H1 (cell line): Measurements from ENCODE around the gene DDC. TPM values are rescaled to one million over a fixed set of nuclear protein-coding genes. Genes with fewer than 3 reads are reported as not detected.

ENCODE experiments used
- CTCF ChIA-PET: fragments of 300-600 bp; sonication (Branson Sonifier 250); formaldehyde crosslinking; loops from one replicate; lab custom pipeline; 2021; ENCODE audit not compliant: partially characterized antibody; lab: Charles Lee
- POLR2A ChIA-PET: fragments of 300-600 bp; sonication (Branson Sonifier 250); formaldehyde crosslinking; loops from one replicate; lab custom pipeline; 2021; ENCODE audit warnings: inconsistent platforms; ENCODE audit not compliant: partially characterized antibody; lab: Charles Lee
- DNase-seq, 2 experiments: peaks; one replicate each; pipeline versions ENCODE4 v3.0.0 to v3.0.0-alpha.2; 2010 to 2022; ENCODE audit warnings: low spot score in 2 of 2, low read depth in 1 of 2, mixed read lengths in 1 of 2
- FAIRE-seq: peaks from 2 replicates; lab custom pipeline; 2011; peaks lifted over from hg19 to GRCh38; lab: Jason Lieb, UNC
- H2AFZ ChIP-seq: 2 replicates; pipeline ENCODE4 v1.8.1; 2012; ENCODE audit warnings: low read length, inconsistent platforms
- H2AK5ac ChIP-seq: 2 replicates; pipeline ENCODE4 v1.6.1; 2013; ENCODE audit warnings: low read depth, low read length
- H2BK120ac ChIP-seq: replicated peaks from 2 replicates; pipeline ENCODE3; 2013; ENCODE audit warnings: low read depth, low read length, inconsistent platforms
- H2BK12ac ChIP-seq: 2 replicates; pipeline ENCODE4 v1.6.1; 2013; ENCODE audit warnings: low read depth, low read length
- H2BK15ac ChIP-seq: 2 replicates; pipeline ENCODE4 v1.6.1; 2013; ENCODE audit warnings: low read length
- H2BK20ac ChIP-seq: 2 replicates; pipeline ENCODE4 v1.6.1; 2013; ENCODE audit warnings: low read length
- H2BK5ac ChIP-seq: 2 replicates; pipeline ENCODE4 v1.6.1; 2013; ENCODE audit warnings: low read depth, low read length
- H3K14ac ChIP-seq: 2 replicates; pipeline ENCODE4 v1.6.1; 2013; ENCODE audit warnings: inconsistent platforms; ENCODE audit not compliant: insufficient read length
- H3K18ac ChIP-seq: 2 replicates; pipeline ENCODE4 v1.6.1; 2013; ENCODE audit warnings: low read length; ENCODE audit errors: extremely low read depth
- H3K23ac ChIP-seq: 2 replicates; pipeline ENCODE4 v1.6.1; 2013; ENCODE audit warnings: inconsistent platforms; ENCODE audit not compliant: insufficient read length
- H3K23me2 ChIP-seq: 2 replicates; pipeline ENCODE4 v1.6.1; 2013; ENCODE audit warnings: low read depth, low read length
- H3K27ac ChIP-seq: 2 replicates; pipeline ENCODE4 v1.6.1; 2011; ENCODE audit warnings: low read depth, low read length, inconsistent platforms
- H3K27me3 ChIP-seq, 4 experiments: replicated peaks in 1 of 4; 1 replicate in 1 of 4; 2 replicates in 3 of 4; pipeline versions ENCODE4 v1.6.1 to v1.8.1; 2011 to 2013; ENCODE audit warnings: low read length in 3 of 4, mild to moderate bottlenecking in 3 of 4, inconsistent platforms in 2 of 4, mixed read lengths in 2 of 4, moderate library complexity in 1 of 4; ENCODE audit not compliant: control insufficient read depth in 3 of 4, insufficient read depth in 3 of 4; ENCODE audit errors: extremely low read depth in 1 of 4
- H3K36me3 ChIP-seq, 4 experiments: 2 replicates each; pipeline versions ENCODE4 v1.6.1 to v1.8.1; 2011 to 2013; ENCODE audit warnings: mild to moderate bottlenecking in 4 of 4, low read length in 3 of 4, moderate library complexity in 2 of 4, control low read depth in 1 of 4, inconsistent platforms in 1 of 4; ENCODE audit not compliant: insufficient read depth in 4 of 4, control insufficient read depth in 2 of 4
- H3K4ac ChIP-seq: replicated peaks from 2 replicates; pipeline ENCODE3; 2013; ENCODE audit warnings: low read length, low read depth, mixed read lengths, inconsistent platforms; ENCODE audit not compliant: insufficient read length
- H3K4me1 ChIP-seq, 4 experiments: replicated peaks in 1 of 4; 1 replicate in 1 of 4; 2 replicates in 3 of 4; pipeline versions ENCODE4 v1.6.1 to v1.8.1; 2011 to 2013; ENCODE audit warnings: low read length in 3 of 4, inconsistent platforms in 2 of 4, mixed read lengths in 1 of 4; ENCODE audit not compliant: insufficient read depth in 4 of 4, control insufficient read depth in 3 of 4
- H3K4me2 ChIP-seq, 2 experiments: 2 replicates each; pipeline versions ENCODE4 v1.6.1 to v1.8.1; 2011 to 2013; ENCODE audit warnings: low read depth in 2 of 2, low read length in 2 of 2, control low read depth in 1 of 2, inconsistent platforms in 1 of 2, mild to moderate bottlenecking in 1 of 2; ENCODE audit not compliant: insufficient read depth in 1 of 2
- H3K4me3 ChIP-seq, 4 experiments: fragments of 200-600, 300-600 bp in 1 of 4; sonication (generic), shearing (Covaris generic), sonication (Bioruptor Twin) in 1 of 4; 2 replicates each; pipeline versions ENCODE4 v1.5.1 to v1.8.1; 2011 to 2016; ENCODE audit warnings: low read length in 4 of 4, low read depth in 3 of 4, control low read depth in 2 of 4, inconsistent platforms in 2 of 4, mild to moderate bottlenecking in 2 of 4, mixed read lengths in 1 of 4, moderate library complexity in 1 of 4; ENCODE audit not compliant: insufficient read depth in 2 of 4; ENCODE audit errors: extremely low read depth in 1 of 4
- H3K56ac ChIP-seq: replicated peaks from 2 replicates; pipeline ENCODE3; 2013; ENCODE audit warnings: low read depth, mild to moderate bottlenecking, mixed read lengths, low read length, inconsistent platforms; ENCODE audit not compliant: insufficient read length
- H3K79me1 ChIP-seq: 2 replicates; pipeline ENCODE4 v1.6.1; 2013; ENCODE audit warnings: low read depth, low read length, control low read depth
- H3K79me2 ChIP-seq, 2 experiments: 2 replicates each; pipeline versions ENCODE4 v1.6.1 to v1.8.1; 2012 to 2013; ENCODE audit warnings: low read length in 2 of 2, mild to moderate bottlenecking in 2 of 2, inconsistent platforms in 1 of 2; ENCODE audit not compliant: insufficient read depth in 2 of 2, control insufficient read depth in 1 of 2
- H3K9ac ChIP-seq, 4 experiments: replicated peaks in 1 of 4; 1 replicate in 1 of 4; 2 replicates in 3 of 4; pipeline versions ENCODE4 v1.6.1 to v1.8.1; 2011 to 2013; ENCODE audit warnings: low read depth in 3 of 4, low read length in 3 of 4, control low read depth in 2 of 4, mild to moderate bottlenecking in 2 of 4, moderate library complexity in 2 of 4, inconsistent platforms in 1 of 4; ENCODE audit errors: extremely low read depth in 1 of 4
- H3K9me3 ChIP-seq, 2 experiments: 2 replicates each; pipeline versions ENCODE4 v1.6.1 to v1.8.1; 2012 to 2013; ENCODE audit warnings: mild to moderate bottlenecking in 2 of 2, moderate library complexity in 2 of 2, control low read depth in 1 of 2, inconsistent platforms in 1 of 2, low read depth in 1 of 2, low read length in 1 of 2, mixed read lengths in 1 of 2; ENCODE audit not compliant: insufficient read depth in 2 of 2
- H4K20me1 ChIP-seq, 2 experiments: replicated peaks in 1 of 2; 2 replicates each; pipeline versions ENCODE3 to v1.8.1; 2011 to 2013; ENCODE audit warnings: inconsistent platforms in 2 of 2, low read length in 2 of 2, mild to moderate bottlenecking in 1 of 2; ENCODE audit not compliant: insufficient read depth in 2 of 2, control insufficient read depth in 1 of 2
- H4K5ac ChIP-seq: 2 replicates; pipeline ENCODE4 v1.6.1; 2013; ENCODE audit warnings: low read length, low read depth, mixed read lengths, inconsistent platforms; ENCODE audit not compliant: insufficient read length
- H4K8ac ChIP-seq: 2 replicates; pipeline ENCODE4 v1.8.0; 2013; ENCODE audit warnings: mild to moderate bottlenecking, moderate library complexity, low read length, inconsistent platforms; ENCODE audit not compliant: insufficient read depth; ENCODE audit errors: extremely low read depth
- H4K91ac ChIP-seq: replicated peaks from 2 replicates; pipeline ENCODE3; 2013; ENCODE audit warnings: low read length, mixed read lengths, inconsistent platforms; ENCODE audit not compliant: insufficient read length
- BCL11A ChIP-seq, 2 experiments: IDR thresholded peaks; one replicate each; pipeline ENCODE4 v1.6.1; 2011; ENCODE audit warnings: low read depth in 2 of 2, low read length in 2 of 2, mild to moderate bottlenecking in 2 of 2
- CHD2 ChIP-seq: IDR thresholded peaks from 2 replicates; pipeline ENCODE4 v1.6.1; 2012; ENCODE audit warnings: low read length, improper control_type of control experiment
- E2F6 ChIP-seq: IDR thresholded peaks from 2 replicates; pipeline ENCODE4 v1.6.1; 2012; ENCODE audit warnings: inconsistent platforms
- EZH2 ChIP-seq: fragments of 200-600 bp; sonication (generic); IDR thresholded peaks from 2 replicates; pipeline ENCODE4 v1.7.1; 2012; ENCODE audit warnings: low read depth, mild to moderate bottlenecking, moderate library complexity, low read length, inconsistent platforms; ENCODE audit not compliant: severe bottlenecking
- KDM5A ChIP-seq: fragments of 200-600 bp; IDR thresholded peaks from 2 replicates; pipeline ENCODE4 v1.7.1; 2012; ENCODE audit warnings: mild to moderate bottlenecking, low read length, inconsistent platforms, mixed read lengths
- RNF2 ChIP-seq: fragments of 200-900, 300-1000 bp; sonication (generic); IDR thresholded peaks from 2 replicates; pipeline ENCODE4 v1.7.1; 2016; ENCODE audit warnings: borderline replicate concordance, low read depth, mild to moderate bottlenecking, antibody characterized with exemption, low read length; ENCODE audit not compliant: poor library complexity, severe bottlenecking; ENCODE audit errors: missing control alignments
- RXRA ChIP-seq: IDR thresholded peaks from 2 replicates; pipeline ENCODE4 v1.6.1; 2011; ENCODE audit warnings: low read depth, mild to moderate bottlenecking, low read length, moderate library complexity; ENCODE audit not compliant: insufficient read depth
- SAP30 ChIP-seq: fragments of 300-600 bp; sonication (generic); IDR thresholded peaks from 2 replicates; pipeline ENCODE4 v1.7.1; 2012; ENCODE audit warnings: low read length, moderate library complexity, mild to moderate bottlenecking, inconsistent platforms; ENCODE audit not compliant: insufficient read depth, insufficient replicate concordance
- SIRT6 ChIP-seq: IDR thresholded peaks from one replicate; pipeline ENCODE4 v1.7.1; 2012; ENCODE audit warnings: low read length, inconsistent platforms
- ZNF274 ChIP-seq: IDR thresholded peaks from 2 replicates; pipeline ENCODE4 v1.7.0; 2012; ENCODE audit warnings: low read length, borderline replicate concordance; ENCODE audit errors: extremely low read depth
- WGBS, 2 experiments: shearing (Covaris generic) in 1 of 2; methylation state at CpG; one replicate each; pipeline versions ENCODE4 v1.1.6 to v1.1.7; 2013 to 2015; ENCODE audit warnings: low lambda C conversion rate in 2 of 2, mixed read lengths in 2 of 2, inconsistent platforms in 1 of 2, low coverage in 1 of 2, missing lambda C conversion rate in 1 of 2; ENCODE audit not compliant: insufficient replicate concordance in 2 of 2, insufficient coverage in 1 of 2, insufficient read length in 1 of 2; ENCODE audit errors: extremely low coverage in 1 of 2, missing lambda C conversion rate in 1 of 2; 5-methylcytosine and 5-hydroxymethylcytosine counted together
- polyA plus RNA-seq, 7 experiments: library from polyadenylated mRNA; depleted of rRNA in 3 of 7; stranded (reverse) in 5 of 7; unstranded in 2 of 7; fragments of >200 nt in 5 of 7; fragments of 200-250 nt in 2 of 7; gene quantifications; 1 replicate in 5 of 7; 2 replicates in 1 of 7; 4 replicates in 1 of 7; pipeline versions ENCODE4 v1.2.1 to v1.2.3, GENCODE V29; 2011 to 2013; ENCODE audit warnings: missing spikeins in 2 of 7, mixed read lengths in 2 of 7
- total RNA-seq: library from RNA; stranded (reverse); fragmentation: NEBNext Ultra II Directional; extraction: Animal tissue kit (Norgen Biotek cat#: 25700); gene quantifications from 2 replicates; pipeline ENCODE4 v1.2.1, GENCODE V29; 2021

Gene DDC
- total and polyA plus RNA-seq, 2 of the 8 experiments (the other 6 are each of a cell fraction or from before 2014, with no cell fraction given), result 0.05 TPM; not detected in 1

GRCh38 chr7:50538478-50538877 is 26.7 kb downstream of the DDC start:
- Histone ChIP-seq H3K9me3 (no peaks in the 10 kb centered on the region), H4K5ac (no peak overlapping the region), H3K27me3 (no peaks in the 10 kb centered on the region), H2AFZ (no peak overlapping the region), H3K79me2 (no peaks in the 10 kb centered on the region), H2BK20ac (no peak overlapping the region), H3K36me3 (no peaks in the 10 kb centered on the region), H2BK15ac (no peak overlapping the region), H2BK12ac (no peak overlapping the region), H4K91ac (no peak overlapping the region), H3K56ac (no peak overlapping the region), H2AK5ac (no peak overlapping the region), H3K4me1 (no peaks in the 10 kb centered on the region; a peak in 1 of 7 replicates), H3K23ac (no peak overlapping the region), H2BK120ac (no peak overlapping the region), H3K4me3 (no peak overlapping the region), H3K14ac (no peak overlapping the region), H3K4ac (no peak overlapping the region), H3K9ac (no peak overlapping the region), H2BK5ac (no peak overlapping the region), H4K8ac (no peak overlapping the region), H3K4me2 (no peak overlapping the region), H3K18ac (no peak overlapping the region), H4K20me1 (no peaks in the 10 kb centered on the region), H3K79me1 (peaks cover 2% of the 10 kb centered on the region; the same call in 1 of the 2 replicates), H3K23me2 (0 out of 2 replicates have a peak, but pooled peaks cover 2% of the 10 kb centered on the region), H3K27ac (no peak overlapping the region)
- TF ChIP-seq RXRA (no peak), EZH2 (no peak), KDM5A (no peak), CHD2 (no peak), SAP30 (no peak), SIRT6 (no peak), ZNF274 (no peak), E2F6 (no peak), RNF2 (no peak), BCL11A (IDR thresholded peaks at IDR 0.05; ENCODE audit: low read depth in 2 of 2, low read length in 2 of 2) (no peak)
- FAIRE-seq (no peak), DNase-seq (no peak)
- ChIA-PET POLR2A (no interaction called here), CTCF (interaction anchor here (0.8 to 2.0 kb wide), 6 partner anchors 8 to 67 kb away, joined by 3 to 7 read pairs (median 4); no protein-coding TSS in a partner anchor)
- WGBS, 2 experiments, result 89% methylated on average over 4 of the region's 4 CpGs; no CpG with 5 or more reads in 1 of the 2 experiments
